Hepatocyte (in vitro differentiated cells): ENCODE data around the gene HDAC11. TPM values are rescaled to one million over a fixed set of nuclear protein-coding genes. Genes with fewer than 3 reads are reported as not detected.

ENCODE experiments used
- DNase-seq: peaks from one replicate; pipeline ENCODE4 v3.0.0-alpha.2; 2016; ENCODE audit warnings: low spot score
- H2AFZ ChIP-seq: fragments of 200-600 bp; sonication (generic); 2 replicates; pipeline ENCODE4 v1.6.0; 2016; ENCODE audit warnings: antibody characterized with exemption, mild to moderate bottlenecking
- H3K27ac ChIP-seq: fragments of 200-600 bp; sonication (generic); 2 replicates; pipeline ENCODE4 v1.5.1; 2016; ENCODE audit warnings: mild to moderate bottlenecking
- H3K27me3 ChIP-seq: fragments of 200-600 bp; sonication (generic); 2 replicates; pipeline ENCODE4 v1.6.1; 2016
- H3K36me3 ChIP-seq: fragments of 200-600 bp; sonication (generic); replicated peaks from 2 replicates; pipeline ENCODE4 v1.5.1; 2016; ENCODE audit warnings: low read depth; ENCODE audit not compliant: insufficient read depth
- H3K4me1 ChIP-seq: fragments of 200-600 bp; sonication (generic); 2 replicates; pipeline ENCODE4 v1.5.1; 2016; ENCODE audit warnings: mild to moderate bottlenecking, moderate library complexity; ENCODE audit not compliant: insufficient read depth
- H3K4me2 ChIP-seq: fragments of 200-600 bp; sonication (generic); 2 replicates; pipeline ENCODE4 v1.6.0; 2016
- H3K4me3 ChIP-seq: fragments of 200-600 bp; sonication (generic); 2 replicates; pipeline ENCODE4 v1.5.1; 2016; ENCODE audit warnings: mild to moderate bottlenecking
- H3K79me2 ChIP-seq: fragments of 200-600 bp; sonication (generic); 2 replicates; pipeline ENCODE4 v1.6.0; 2017; ENCODE audit warnings: mild to moderate bottlenecking
- H3K9me2 ChIP-seq: fragments of 200-600 bp; sonication (generic); replicated peaks from 2 replicates; pipeline ENCODE4 v1.6.0; 2017; ENCODE audit warnings: mild to moderate bottlenecking; ENCODE audit not compliant: insufficient read depth
- H3K9me3 ChIP-seq: fragments of 200-600 bp; sonication (generic); 2 replicates; pipeline ENCODE4 v1.5.1; 2016; ENCODE audit warnings: low read depth, mild to moderate bottlenecking
- H4K20me1 ChIP-seq: fragments of 200-600 bp; sonication (generic); 2 replicates; pipeline ENCODE4 v1.6.0; 2016; ENCODE audit warnings: mild to moderate bottlenecking; ENCODE audit not compliant: insufficient read depth, poor library complexity, severe bottlenecking
- CTCF ChIP-seq: fragments of 200-600 bp; sonication (generic); IDR thresholded peaks from 2 replicates; pipeline ENCODE4 v1.5.1; 2016; ENCODE audit warnings: antibody characterized with exemption, mild to moderate bottlenecking; ENCODE audit not compliant: poor library complexity
- EZH2 ChIP-seq: fragments of 200-600 bp; sonication (generic); IDR thresholded peaks from 2 replicates; pipeline ENCODE4 v1.6.1; 2016; ENCODE audit warnings: antibody characterized with exemption, mild to moderate bottlenecking, borderline replicate concordance
- EZH2phosphoT487 ChIP-seq: fragments of 200-600 bp; sonication (generic); IDR thresholded peaks from one replicate; pipeline ENCODE4 v1.6.1; 2018; ENCODE audit warnings: antibody characterized with exemption, mild to moderate bottlenecking, low read depth, moderate library complexity; ENCODE audit not compliant: unreplicated experiment, severe bottlenecking
- WGBS: methylation state at CpG from one replicate; pipeline ENCODE4 v1.1.6; 2016; ENCODE audit warnings: low lambda C conversion rate; ENCODE audit errors: missing lambda C conversion rate; 5-methylcytosine and 5-hydroxymethylcytosine counted together
- polyA plus RNA-seq: library from polyadenylated mRNA; unstranded; fragments of >200 nt; fragmentation: Nextera tagmentation; extraction: Ambion mirVana; gene quantifications from 2 replicates; pipeline ENCODE4 v1.2.1, GENCODE V29; 2016
- total RNA-seq: library from RNA; depleted of rRNA; stranded (reverse); fragments of >200 nt; gene quantifications from 2 replicates; pipeline ENCODE4 v1.2.3, GENCODE V29; 2014

HDAC11 gene
- total and polyA plus RNA-seq, 2 experiments from 2014 or later, result 8.4 to 12.3 TPM

DNA sequence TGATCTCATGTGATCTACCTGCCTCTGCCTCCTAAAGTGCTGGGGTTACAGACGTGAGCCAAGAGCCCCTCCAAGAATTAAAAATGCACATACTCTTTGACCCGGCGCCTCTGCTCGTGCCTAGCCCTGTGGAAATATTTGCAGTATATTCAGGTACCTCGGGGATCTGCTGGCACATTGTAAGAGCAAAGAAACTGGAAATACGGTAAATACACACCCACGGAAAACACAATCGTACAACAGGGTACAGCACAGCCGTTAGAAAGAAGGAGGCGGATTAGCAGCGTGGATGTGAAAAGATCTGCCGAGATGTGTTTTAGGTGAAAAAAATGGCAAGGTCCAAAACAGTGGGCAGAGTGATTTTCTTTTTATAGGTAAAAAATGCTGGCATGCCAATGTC is 6.1 kb upstream of the HDAC11 start:
- WGBS, result 75% methylated on average over 12 of the region's 12 CpGs
- no peak overlapping the region for H3K27ac ChIP-seq

GRCh38 chr3:13474776-13475303 is 5.3 kb upstream of the HDAC11 start:
- WGBS, result 84% methylated on average over 10 of the region's 10 CpGs

More for the DNA sequence above, 6.1 kb upstream of the HDAC11 start:
- Histone ChIP-seq H3K9me2 (no peaks in the 10 kb centered on the region), H3K4me3 (no peak overlapping the region), H4K20me1 (no peaks in the 10 kb centered on the region), H3K4me2 (no peak overlapping the region), H3K36me3 (no peaks in the 10 kb centered on the region), H3K79me2 (no peaks in the 10 kb centered on the region), H2AFZ (no peak overlapping the region), H3K4me1 (peaks cover 5% of the 10 kb centered on the region), H3K9me3 (no peaks in the 10 kb centered on the region), H3K27me3 (no peaks in the 10 kb centered on the region)
- no peak for DNase-seq
- TF ChIP-seq EZH2phosphoT487 (no peak), CTCF (no peak), EZH2 (no peak)

DNA sequence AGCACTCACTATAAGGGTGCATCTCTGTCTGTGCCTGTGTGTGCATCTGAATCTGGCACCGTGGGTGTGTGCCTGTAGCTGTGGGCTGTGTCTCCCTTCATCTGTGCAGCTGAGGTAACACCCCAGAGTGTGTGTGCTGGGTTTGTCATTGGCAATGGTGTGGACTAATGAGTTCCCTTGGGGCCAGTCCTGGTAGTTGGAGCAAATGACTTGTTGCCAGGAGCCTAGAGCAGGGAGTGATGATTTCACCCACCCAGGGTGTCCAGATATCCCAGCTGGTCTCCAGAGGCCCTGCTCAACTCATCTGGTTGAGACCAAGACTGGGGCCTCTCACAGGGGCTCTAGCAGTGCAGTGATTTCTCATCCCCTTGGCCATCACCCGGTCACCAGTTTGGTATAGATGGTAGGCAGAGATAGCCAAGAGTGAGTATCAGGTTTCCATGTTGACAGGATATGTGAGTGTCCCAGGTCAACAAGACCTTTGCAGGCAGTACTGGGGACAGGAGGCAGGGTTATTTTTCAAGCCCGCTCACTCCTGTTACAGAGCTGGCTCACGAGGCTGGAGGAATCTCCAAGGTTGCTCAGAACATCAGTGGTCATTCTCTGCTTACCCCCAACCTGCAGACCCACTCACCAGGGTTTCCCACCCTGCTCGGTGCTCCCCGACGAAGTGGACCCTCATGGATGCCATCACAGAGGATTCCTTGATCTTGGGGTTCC is 4.1 kb upstream of the HDAC11 start:
- Histone ChIP-seq H3K9me2 (no peaks in the 10 kb centered on the region), H2AFZ (no peak overlapping the region), H3K4me1 (peaks cover 8% of the 10 kb centered on the region), H3K4me3 (no peak overlapping the region), H3K79me2 (no peaks in the 10 kb centered on the region), H3K27ac (no peak overlapping the region), H3K4me2 (no peak overlapping the region), H3K9me3 (no peaks in the 10 kb centered on the region), H4K20me1 (no peaks in the 10 kb centered on the region), H3K27me3 (no peaks in the 10 kb centered on the region), H3K36me3 (no peaks in the 10 kb centered on the region)
- WGBS, result 77% methylated on average over 7 of the region's 7 CpGs
- TF ChIP-seq EZH2, result no peak
- TF ChIP-seq CTCF, result no peak
- no peak for DNase-seq

More at GRCh38 chr3:13474776-13475303, 5.3 kb upstream of the HDAC11 start:
- TF ChIP-seq EZH2phosphoT487 (no peak), CTCF (no peak), EZH2 (no peak)
- H3K4me3 ChIP-seq, result no peak overlapping the region
- H3K27ac ChIP-seq, result no peak overlapping the region
- H3K27me3 ChIP-seq, result no peaks in the 10 kb centered on the region
- no peaks in the 10 kb centered on the region for H3K9me2 ChIP-seq
- no peaks in the 10 kb centered on the region for H3K79me2 ChIP-seq
- H3K9me3 ChIP-seq, result no peaks in the 10 kb centered on the region
- H3K36me3 ChIP-seq, result no peaks in the 10 kb centered on the region
- no peaks in the 10 kb centered on the region for H4K20me1 ChIP-seq
- H3K4me1 ChIP-seq, result peaks cover 8% of the 10 kb centered on the region
- H2AFZ ChIP-seq, result no peak overlapping the region
- no peak overlapping the region for H3K4me2 ChIP-seq
- DNase-seq, result no peak
